ENCODE results near the gene CYB5R3. TPM values are rescaled to one million over a fixed set of nuclear protein-coding genes. Genes with fewer than 3 reads are reported as not detected.

Gene CYB5R3
- total and polyA plus RNA-seq, 2 experiments from 2014 or later: 378 to 907 TPM

- no peak for TF ChIP-seq EZH2phosphoT487 (IDR thresholded peaks at IDR 0.05; ENCODE audit: insufficient read depth, low read depth)
- TF ChIP-seq EZH2 (IDR thresholded peaks at IDR 0.05; ENCODE audit: insufficient read depth, poor library complexity, severe bottlenecking): no peak
- 95 to 100% methylated on average over 2 of the region's 2 CpGs for WGBS, 2 experiments (ENCODE audit: low coverage in 1 of 2, low lambda C conversion rate in 2 of 2, missing lambda C conversion rate in 2 of 2)
- no peak overlapping the region for H3K9ac ChIP-seq
Measured at GRCh38 chr22:42603427-42603826, 45.8 kb downstream of the CYB5R3 start.

GRCh38 chr22:42602470-42602869, 46.7 kb downstream of the CYB5R3 start:
- DNase-seq: no peak
- Histone ChIP-seq H3K4me3 (no peak overlapping the region), H4K20me1 (ENCODE audit: insufficient read depth) (0 out of 2 replicates have a peak, but pooled peaks cover 4% of the 10 kb centered on the region), H3K9ac (no peak overlapping the region), H3K27me3 (replicated peaks; ENCODE audit: insufficient read depth) (no peaks in the 10 kb centered on the region), H2AFZ (no peak overlapping the region), H3F3A (ENCODE audit: insufficient read depth) (no peaks in the 10 kb centered on the region), H3K4me2 (ENCODE audit: unreplicated experiment) (no peak overlapping the region), H3K4me1 (ENCODE audit: insufficient read depth) (peaks cover 9% of the 10 kb centered on the region), H3K36me3 (ENCODE audit: low read depth) (peaks cover 43% of the 10 kb centered on the region), H3K9me2 (ENCODE audit: insufficient read depth) (no peaks in the 10 kb centered on the region), H3K9me3 (ENCODE audit: low read depth) (no peaks in the 10 kb centered on the region), H3K27ac (no peak overlapping the region), H3K79me2 (ENCODE audit: insufficient read depth) (peaks cover 99% of the 10 kb centered on the region)
- in situ Hi-C loops (cut with MboI): no loop called here
- WGBS, 2 experiments (ENCODE audit: low coverage in 1 of 2, low lambda C conversion rate in 2 of 2, missing lambda C conversion rate in 2 of 2): 62 to 70% methylated on average over 2 of the region's 2 CpGs
- TF ChIP-seq EZH2 (IDR thresholded peaks at IDR 0.05; ENCODE audit: insufficient read depth, poor library complexity, severe bottlenecking) (no peak), EZH2phosphoT487 (IDR thresholded peaks at IDR 0.05; ENCODE audit: insufficient read depth, low read depth) (no peak)

More at GRCh38 chr22:42603427-42603826, 45.8 kb downstream of the CYB5R3 start:
- in situ Hi-C loops (cut with MboI): no loop called here
- no peak for DNase-seq
- Histone ChIP-seq H4K20me1 (ENCODE audit: insufficient read depth) (0 out of 2 replicates have a peak, but pooled peaks cover 4% of the 10 kb centered on the region), H3K36me3 (ENCODE audit: low read depth) (peaks cover 42% of the 10 kb centered on the region), H3K9me3 (ENCODE audit: low read depth) (no peaks in the 10 kb centered on the region), H3K9me2 (ENCODE audit: insufficient read depth) (no peaks in the 10 kb centered on the region), H3K79me2 (ENCODE audit: insufficient read depth) (peaks cover 99% of the 10 kb centered on the region), H3K4me2 (ENCODE audit: unreplicated experiment) (no peak overlapping the region), H3K27me3 (replicated peaks; ENCODE audit: insufficient read depth) (no peaks in the 10 kb centered on the region), H3K4me3 (no peak overlapping the region), H3K27ac (no peak overlapping the region), H3F3A (ENCODE audit: insufficient read depth) (0 out of 2 replicates have a peak, but pooled peaks cover 2% of the 10 kb centered on the region), H2AFZ (no peak overlapping the region), H3K4me1 (ENCODE audit: insufficient read depth) (peaks cover 11% of the 10 kb centered on the region)

GRCh38 chr22:42601879-42602465, 47.2 kb downstream of the CYB5R3 start:
- Histone ChIP-seq H4K20me1 (ENCODE audit: insufficient read depth) (0 out of 2 replicates have a peak, but pooled peaks cover 4% of the 10 kb centered on the region), H3K79me2 (ENCODE audit: insufficient read depth) (peaks cover 100% of the 10 kb centered on the region), H3K9me2 (ENCODE audit: insufficient read depth) (no peaks in the 10 kb centered on the region), H2AFZ (no peak overlapping the region), H3K27ac (no peak overlapping the region), H3F3A (ENCODE audit: insufficient read depth) (no peaks in the 10 kb centered on the region), H3K9ac (no peak overlapping the region), H3K27me3 (replicated peaks; ENCODE audit: insufficient read depth) (no peaks in the 10 kb centered on the region), H3K4me3 (no peak overlapping the region), H3K36me3 (ENCODE audit: low read depth) (peaks cover 43% of the 10 kb centered on the region), H3K9me3 (ENCODE audit: low read depth) (no peaks in the 10 kb centered on the region), H3K4me1 (ENCODE audit: insufficient read depth) (peaks cover 9% of the 10 kb centered on the region), H3K4me2 (ENCODE audit: unreplicated experiment) (no peak overlapping the region)
- TF ChIP-seq EZH2phosphoT487 (IDR thresholded peaks at IDR 0.05; ENCODE audit: insufficient read depth, low read depth) (no peak), EZH2 (IDR thresholded peaks at IDR 0.05; ENCODE audit: insufficient read depth, poor library complexity, severe bottlenecking) (no peak)
- DNase-seq: no peak
- WGBS, 2 experiments (ENCODE audit: low coverage in 1 of 2, low lambda C conversion rate in 2 of 2, missing lambda C conversion rate in 2 of 2): 89 to 92% methylated on average over 6 of the region's 6 CpGs
- in situ Hi-C loops (cut with MboI): no loop called here

DNA sequence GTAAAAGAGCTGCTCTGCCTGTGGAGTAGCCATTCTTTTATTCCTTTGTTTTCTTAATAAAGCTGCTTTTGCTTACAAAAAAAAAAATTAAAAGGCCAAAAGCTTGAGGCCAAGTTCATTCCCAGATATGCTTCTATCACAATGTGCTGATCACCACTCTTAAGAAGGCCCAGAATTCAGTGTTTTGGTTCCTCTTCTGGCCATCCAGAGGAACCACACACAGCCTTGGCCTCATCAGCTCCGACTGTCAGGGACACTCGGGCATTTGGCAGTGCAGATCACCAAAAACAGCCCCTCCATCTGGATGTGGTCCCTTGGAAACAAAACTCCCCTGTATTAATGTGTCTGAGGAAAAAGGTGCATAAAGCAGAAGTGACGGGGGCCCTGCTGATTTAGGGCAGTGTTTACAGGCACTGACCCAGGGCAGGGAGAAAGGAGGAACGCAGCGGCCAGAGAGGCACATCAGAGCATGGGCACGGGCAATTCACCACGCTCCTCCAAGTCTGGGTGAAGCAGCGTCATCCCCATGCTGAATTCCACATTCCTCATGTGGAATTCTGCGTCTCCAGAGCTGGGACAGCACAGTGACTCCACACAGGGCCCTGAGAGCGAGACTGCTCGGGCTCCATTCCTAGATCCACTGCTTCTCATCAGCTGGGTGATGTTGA, 52.2 kb downstream of the CYB5R3 start:
- H2AFZ ChIP-seq: no peak overlapping the region
- 83 to 86% methylated on average over 11 of the region's 11 CpGs for WGBS, 2 experiments (ENCODE audit: low coverage in 1 of 2, low lambda C conversion rate in 2 of 2, missing lambda C conversion rate in 2 of 2)
- H3K79me2 ChIP-seq (ENCODE audit: insufficient read depth): peaks cover 66% of the 10 kb centered on the region
- peaks cover 55% of the 10 kb centered on the region for H3K36me3 ChIP-seq (ENCODE audit: low read depth)
- H3K27me3 ChIP-seq (replicated peaks; ENCODE audit: insufficient read depth): no peaks in the 10 kb centered on the region
- no peaks in the 10 kb centered on the region for H4K20me1 ChIP-seq (ENCODE audit: insufficient read depth)
- TF ChIP-seq EZH2phosphoT487 (IDR thresholded peaks at IDR 0.05; ENCODE audit: insufficient read depth, low read depth): no peak
- no peak for TF ChIP-seq EZH2 (IDR thresholded peaks at IDR 0.05; ENCODE audit: insufficient read depth, poor library complexity, severe bottlenecking)
- H3F3A ChIP-seq (ENCODE audit: insufficient read depth): no peaks in the 10 kb centered on the region
- no peak overlapping the region for H3K4me2 ChIP-seq (ENCODE audit: unreplicated experiment)
- H3K9me2 ChIP-seq (ENCODE audit: insufficient read depth): no peaks in the 10 kb centered on the region
- no peaks in the 10 kb centered on the region for H3K9me3 ChIP-seq (ENCODE audit: low read depth)
- H3K27ac ChIP-seq: no peak overlapping the region
- no peak overlapping the region for H3K4me3 ChIP-seq
- in situ Hi-C loops (cut with MboI): no loop called here
- H3K4me1 ChIP-seq (ENCODE audit: insufficient read depth): no peaks in the 10 kb centered on the region
- H3K9ac ChIP-seq: no peak overlapping the region
- no peak for DNase-seq
